GM23338 (cell line): ENCODE data around the gene GLS. TPM values are rescaled to one million over a fixed set of nuclear protein-coding genes. Genes with fewer than 3 reads are reported as not detected.

Experiments
- ATAC-seq: fragments of 200-7000 bp; cut with Tn5 transposase; 3 replicates; pipeline ENCODE4 v1.9.1; 2020
- DNase-seq: peaks from one replicate; pipeline ENCODE4 v3.0.0-alpha.2; 2015; ENCODE audit warnings: low spot score
- H2AFZ ChIP-seq: fragments of 200-600 bp; sonication (generic); 2 replicates; pipeline ENCODE4 v1.8.0; 2016; ENCODE audit warnings: antibody characterized with exemption, mild to moderate bottlenecking, moderate library complexity
- H3F3A ChIP-seq: fragments of 200-600 bp; sonication (generic); replicated peaks from 2 replicates; pipeline ENCODE4 v1.8.0; 2017; ENCODE audit warnings: antibody characterized with exemption, mixed run types, low read depth
- H3K27ac ChIP-seq: fragments of 200-600 bp; sonication (generic); 2 replicates; pipeline ENCODE4 v1.6.1; 2016; ENCODE audit warnings: low read depth
- H3K27me3 ChIP-seq: fragments of 200-600 bp; sonication (generic); 2 replicates; pipeline ENCODE4 v1.8.0; 2016; ENCODE audit warnings: mild to moderate bottlenecking, mixed run types, moderate library complexity; ENCODE audit not compliant: insufficient read depth
- H3K36me3 ChIP-seq: fragments of 200-600 bp; sonication (generic); 2 replicates; pipeline ENCODE4 v1.8.0; 2016; ENCODE audit warnings: mild to moderate bottlenecking; ENCODE audit not compliant: insufficient read depth
- H3K4me1 ChIP-seq: fragments of 200-600 bp; sonication (generic); 2 replicates; pipeline ENCODE4 v1.8.0; 2016; ENCODE audit warnings: mild to moderate bottlenecking, moderate library complexity; ENCODE audit not compliant: insufficient read depth
- H3K4me2 ChIP-seq: fragments of 200-600 bp; sonication (generic); 2 replicates; pipeline ENCODE4 v1.7.1; 2017; ENCODE audit warnings: mixed run types
- H3K4me3 ChIP-seq: fragments of 200-600 bp; sonication (generic); 2 replicates; pipeline ENCODE4 v1.6.1; 2016; ENCODE audit warnings: mixed run types
- H3K79me2 ChIP-seq: fragments of 200-600 bp; sonication (generic); replicated peaks from 2 replicates; pipeline ENCODE4 v1.8.0; 2017; ENCODE audit warnings: mild to moderate bottlenecking; ENCODE audit not compliant: insufficient read depth
- H3K9me2 ChIP-seq: fragments of 200-600 bp; sonication (generic); 2 replicates; pipeline ENCODE4 v1.8.0; 2017; ENCODE audit not compliant: insufficient read depth
- H4K20me1 ChIP-seq: fragments of 200-600 bp; sonication (generic); replicated peaks from 2 replicates; pipeline ENCODE4 v1.8.0; 2017; ENCODE audit warnings: mild to moderate bottlenecking; ENCODE audit not compliant: insufficient read depth
- H3K27ac Mint-ChIP-seq: 2 replicates; pipeline ENCODE4 v1.8.0; 2020; ENCODE audit warnings: inconsistent platforms, mild to moderate bottlenecking, moderate library complexity, mixed read lengths
- H3K27me3 Mint-ChIP-seq: 3 replicates; pipeline ENCODE4 v1.8.0; 2022; ENCODE audit warnings: low read depth, mild to moderate bottlenecking, moderate library complexity, mixed read lengths, inconsistent platforms; ENCODE audit not compliant: insufficient read depth, poor library complexity
- H3K36me3 Mint-ChIP-seq: 3 replicates; pipeline ENCODE4 v1.8.0; 2021; ENCODE audit warnings: low read depth, mild to moderate bottlenecking, inconsistent platforms, moderate library complexity, mixed read lengths
- H3K4me1 Mint-ChIP-seq: 3 replicates; pipeline ENCODE4 v1.8.0; 2020; ENCODE audit warnings: mild to moderate bottlenecking, inconsistent platforms, mixed read lengths
- H3K4me3 Mint-ChIP-seq: 3 replicates; pipeline ENCODE4 v1.8.0; 2021; ENCODE audit warnings: moderate library complexity, mild to moderate bottlenecking, inconsistent platforms, mixed read lengths
- H3K9me3 Mint-ChIP-seq: 3 replicates; pipeline ENCODE4 v1.8.0; 2020; ENCODE audit warnings: moderate library complexity, mild to moderate bottlenecking, inconsistent platforms, mixed read lengths
- CREB1 ChIP-seq: fragments of 250-450 bp; sonication (Bioruptor Pico); IDR thresholded peaks from 2 replicates; pipeline ENCODE4 v1.5.0; 2020; ENCODE audit warnings: low read depth, mild to moderate bottlenecking, moderate library complexity
- CTCF ChIP-seq, 2 experiments: fragments of 200-600 bp in 1 of 2; sonication (generic) in 1 of 2; conservative IDR thresholded peaks; 2 replicates each; pipeline versions ENCODE4 v1.5.1 to v1.6.1; 2016 to 2017; ENCODE audit warnings: antibody characterized with exemption in 2 of 2, low read depth in 2 of 2, mild to moderate bottlenecking in 2 of 2, moderate library complexity in 1 of 2
- ETS1 ChIP-seq: IDR thresholded peaks from 2 replicates; pipeline ENCODE4 v1.6.1; 2016; ENCODE audit warnings: antibody characterized with exemption
- EZH2 ChIP-seq: fragments of 200-600 bp; sonication (generic); IDR thresholded peaks from one replicate; pipeline ENCODE4 v1.8.0; 2017; ENCODE audit warnings: antibody characterized with exemption, mild to moderate bottlenecking, low read depth; ENCODE audit not compliant: unreplicated experiment
- EZH2phosphoT487 ChIP-seq: fragments of 200-600 bp; sonication (generic); IDR thresholded peaks from one replicate; pipeline ENCODE4 v1.8.1; 2018; ENCODE audit warnings: antibody characterized with exemption; ENCODE audit not compliant: unreplicated experiment
- JUNB ChIP-seq: IDR thresholded peaks from one replicate; pipeline ENCODE4 v1.6.1; 2016; ENCODE audit warnings: antibody characterized with exemption; ENCODE audit not compliant: unreplicated experiment
- NANOG ChIP-seq: IDR thresholded peaks from 2 replicates; pipeline ENCODE4 v1.6.1; 2016; ENCODE audit warnings: antibody characterized with exemption, borderline replicate concordance
- POLR2AphosphoS5 ChIP-seq: IDR thresholded peaks from 2 replicates; pipeline ENCODE4 v1.6.1; 2016; ENCODE audit warnings: antibody characterized with exemption, low read depth
- REST ChIP-seq: IDR thresholded peaks from one replicate; pipeline ENCODE4 v1.6.1; 2018; ENCODE audit warnings: antibody characterized with exemption; ENCODE audit not compliant: unreplicated experiment
- STAT1 ChIP-seq: IDR thresholded peaks from one replicate; pipeline ENCODE4 v1.6.1; 2016; ENCODE audit warnings: antibody characterized with exemption; ENCODE audit not compliant: unreplicated experiment
- ZNF114 ChIP-seq: fragments of 250-450 bp; sonication (Bioruptor Pico); IDR thresholded peaks from 2 replicates; pipeline ENCODE4 v1.5.0; 2020; ENCODE audit warnings: mild to moderate bottlenecking, moderate library complexity
- ZNF331 ChIP-seq: fragments of 250-450 bp; sonication (Bioruptor Pico); IDR thresholded peaks from 2 replicates; pipeline ENCODE4 v1.5.0; 2020; ENCODE audit warnings: low read depth, mild to moderate bottlenecking, moderate library complexity
- ZNF462 ChIP-seq: fragments of 250-450 bp; sonication (Bioruptor Pico); IDR thresholded peaks from 2 replicates; pipeline ENCODE4 v1.5.0; 2020; ENCODE audit warnings: mild to moderate bottlenecking, moderate library complexity
- polyA plus RNA-seq: library from polyadenylated mRNA; unstranded; fragments of >200 nt; fragmentation: Nextera tagmentation; extraction: Ambion mirVana; gene quantifications from 2 replicates; pipeline ENCODE4 v1.2.1, GENCODE V29; 2016
- total RNA-seq: library from RNA; depleted of rRNA; stranded (reverse); fragments of >200 nt; shearing (Covaris generic); gene quantifications from 2 replicates; pipeline ENCODE4 v1.2.3, GENCODE V29; 2014

Gene GLS
- total and polyA plus RNA-seq, 2 experiments from 2014 or later, result 38.1 to 172 TPM

- DNase-seq, result no peak
- no peaks in the 10 kb centered on the region for H3K79me2 ChIP-seq
- 0 out of 2 replicates have a peak, but pooled peaks cover 4% of the 10 kb centered on the region for H3F3A ChIP-seq
- no peaks in the 10 kb centered on the region for H3K4me1 ChIP-seq
- Mint-ChIP-seq H3K27ac (no peak overlapping the region), H3K9me3 (no peaks in the 10 kb centered on the region), H3K27me3 (peaks cover 7% of the 10 kb centered on the region), H3K4me3 (no peak overlapping the region), H3K36me3 (peaks cover 82% of the 10 kb centered on the region), H3K4me1 (no peaks in the 10 kb centered on the region; the same call in 2 of the 3 replicates)
- no peak for TF ChIP-seq EZH2
- no peak for TF ChIP-seq ZNF114 (CRISPR knock-in tag)
- TF ChIP-seq ZNF462 (CRISPR knock-in tag), result no peak
- TF ChIP-seq ETS1, result no peak
- TF ChIP-seq NANOG, result no peak
- TF ChIP-seq CTCF (conservative IDR thresholded peaks at IDR 0.05; ENCODE audit: low read depth in 2 of 2), result no peak
- no peak for TF ChIP-seq ZNF331
- no peak for TF ChIP-seq POLR2AphosphoS5
- no peak for TF ChIP-seq CREB1 (CRISPR knock-in tag)
- TF ChIP-seq EZH2phosphoT487, result no peak
- TF ChIP-seq STAT1, result no peak
- TF ChIP-seq JUNB, result no peak
- no peak for TF ChIP-seq REST
- H3K9me2 ChIP-seq, result no peaks in the 10 kb centered on the region
- no peak for ATAC-seq
- H3K4me3 ChIP-seq, result no peak overlapping the region
- H4K20me1 ChIP-seq, result peaks cover 5% of the 10 kb centered on the region
- H3K27ac ChIP-seq, result no peak overlapping the region
- H3K27me3 ChIP-seq, result no peaks in the 10 kb centered on the region
- H3K36me3 ChIP-seq, result peaks cover 46% of the 10 kb centered on the region
- no peak overlapping the region for H3K4me2 ChIP-seq
- H2AFZ ChIP-seq, result no peak overlapping the region
Measured at GRCh38 chr2:190993292-190993643, 112.6 kb downstream of the GLS start.
